GM19025 (cell line): ENCODE measurements around the gene PCDHB9.
"Not testable (repeated sequence)": the region's sequence is repeated elsewhere in the genome, so short reads cannot be mapped to it uniquely, and the experiment has no call there.

Source experiments
- ATAC-seq: cut with Tn5 transposase; IDR thresholded peaks from one replicate; pipeline ENCODE4 v1.9.1; 2021; ENCODE audit warnings: mild to moderate bottlenecking, low read depth, moderate library complexity; ENCODE audit not compliant: unreplicated experiment

PCDHB9 gene

DNA sequence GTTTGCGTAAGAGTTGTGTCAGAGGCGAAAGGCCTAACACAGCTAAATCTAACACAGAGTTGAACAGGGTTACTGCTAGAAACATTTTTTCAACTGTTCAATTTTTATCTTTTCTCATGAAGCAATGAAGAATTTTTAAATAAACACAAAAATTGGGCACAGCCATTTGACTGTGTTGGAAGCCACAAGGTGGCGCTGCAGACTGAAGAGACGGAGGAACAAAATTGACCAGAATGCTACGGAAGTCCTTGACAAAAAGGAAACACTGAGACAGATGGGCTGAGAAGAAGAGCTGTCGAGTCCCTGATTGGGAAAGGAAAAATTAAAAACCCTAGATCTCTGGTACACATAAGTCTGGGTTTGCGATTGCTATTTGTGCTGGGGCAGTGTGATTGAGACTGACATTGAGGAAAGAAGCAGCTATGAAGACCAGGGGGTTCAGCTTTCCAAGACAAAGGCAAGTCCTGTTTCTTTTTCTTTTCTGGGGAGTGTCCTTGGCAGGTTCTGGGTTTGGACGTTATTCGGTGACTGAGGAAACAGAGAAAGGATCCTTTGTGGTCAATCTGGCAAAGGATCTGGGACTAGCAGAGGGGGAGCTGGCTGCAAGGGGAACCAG, at the start of gene PCDHB9:
Gene PCDHB9 (plus strand): TSS at position 265 of the 616 bp plus-strand sequence. CDS start 158 bp downstream, at position 423.
- no peak for ATAC-seq

DNA sequence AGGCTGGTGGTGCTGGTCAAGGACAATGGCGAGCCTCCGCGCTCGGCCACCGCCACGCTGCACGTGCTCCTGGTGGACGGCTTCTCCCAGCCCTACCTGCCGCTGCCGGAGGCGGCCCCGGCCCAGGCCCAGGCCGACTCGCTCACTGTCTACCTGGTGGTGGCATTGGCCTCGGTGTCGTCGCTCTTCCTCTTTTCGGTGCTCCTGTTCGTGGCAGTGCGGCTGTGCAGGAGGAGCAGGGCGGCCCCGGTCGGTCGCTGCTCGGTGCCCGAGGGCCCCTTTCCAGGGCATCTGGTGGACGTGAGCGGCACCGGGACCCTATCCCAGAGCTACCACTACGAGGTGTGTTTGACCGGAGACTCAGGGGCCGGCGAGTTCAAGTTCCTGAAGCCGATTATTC, 49.6 kb upstream of the PCDHB9 start:
- not testable (repeated sequence) for ATAC-seq

DNA sequence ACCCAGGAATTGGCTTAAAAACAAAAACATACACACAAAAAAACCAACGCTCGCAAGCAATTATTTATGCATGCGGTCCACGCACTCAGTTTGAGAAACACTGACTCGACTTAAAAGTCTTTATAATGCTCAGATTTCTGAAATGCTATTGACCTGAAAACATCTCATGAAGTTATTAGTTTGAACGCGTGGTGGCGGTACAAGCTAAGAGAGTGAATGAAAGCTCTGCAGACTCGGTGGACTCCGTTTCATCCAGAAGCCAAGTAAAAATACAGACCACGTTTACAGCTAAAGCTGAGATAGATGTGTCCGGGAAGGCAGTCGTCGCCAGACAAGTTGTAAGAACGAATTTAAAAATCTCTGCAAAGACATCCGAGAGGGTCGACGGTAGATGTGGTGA, 37.1 kb upstream of the PCDHB9 start, which contains the start of gene PCDHB6:
Gene PCDHB6 (plus strand): TSS at position 246 of the 400 bp plus-strand sequence. CDS start 201 bp downstream, outside the sequence.
- no peak for ATAC-seq

DNA sequence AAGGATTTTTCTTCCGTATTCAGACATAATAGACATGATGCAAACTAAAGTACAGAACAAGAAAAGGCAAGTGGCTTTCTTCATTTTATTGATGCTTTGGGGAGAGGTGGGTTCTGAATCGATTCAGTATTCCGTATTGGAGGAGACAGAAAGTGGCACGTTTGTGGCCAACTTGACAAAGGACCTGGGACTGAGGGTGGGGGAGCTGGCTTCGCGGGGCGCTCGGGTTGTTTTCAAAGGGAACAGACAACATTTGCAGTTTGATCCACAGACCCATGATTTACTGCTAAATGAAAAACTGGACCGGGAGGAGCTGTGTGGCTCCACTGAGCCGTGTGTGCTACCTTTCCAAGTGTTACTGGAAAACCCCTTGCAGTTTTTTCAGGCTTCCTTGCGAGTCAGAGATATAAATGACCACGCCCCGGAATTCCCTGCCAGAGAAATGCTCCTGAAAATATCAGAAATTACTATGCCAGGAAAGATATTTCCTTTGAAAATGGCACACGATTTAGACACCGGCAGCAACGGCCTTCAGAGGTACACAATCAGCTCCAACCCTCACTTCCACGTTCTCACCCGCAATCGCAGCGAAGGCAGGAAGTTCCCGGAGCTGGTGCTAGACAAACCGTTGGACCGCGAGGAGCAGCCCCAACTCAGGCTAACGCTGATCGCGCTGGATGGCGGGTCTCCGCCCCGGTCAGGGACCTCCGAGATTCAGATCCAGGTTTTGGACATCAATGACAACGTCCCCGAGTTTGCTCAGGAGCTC, 36.6 kb upstream of the PCDHB9 start:
- no peak for ATAC-seq

DNA sequence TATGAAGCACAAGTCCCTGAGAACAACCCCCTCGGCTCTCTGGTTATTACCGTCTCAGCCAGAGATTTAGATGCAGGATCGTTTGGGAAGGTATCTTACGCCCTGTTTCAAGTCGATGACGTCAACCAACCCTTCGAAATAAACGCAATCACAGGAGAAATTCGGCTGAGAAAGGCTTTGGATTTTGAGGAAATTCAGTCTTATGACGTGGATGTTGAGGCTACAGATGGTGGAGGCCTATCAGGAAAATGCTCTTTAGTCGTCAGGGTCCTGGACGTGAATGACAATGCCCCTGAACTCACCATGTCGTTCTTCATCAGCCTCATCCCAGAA, 36.0 kb upstream of the PCDHB9 start:
- no peak for ATAC-seq

DNA sequence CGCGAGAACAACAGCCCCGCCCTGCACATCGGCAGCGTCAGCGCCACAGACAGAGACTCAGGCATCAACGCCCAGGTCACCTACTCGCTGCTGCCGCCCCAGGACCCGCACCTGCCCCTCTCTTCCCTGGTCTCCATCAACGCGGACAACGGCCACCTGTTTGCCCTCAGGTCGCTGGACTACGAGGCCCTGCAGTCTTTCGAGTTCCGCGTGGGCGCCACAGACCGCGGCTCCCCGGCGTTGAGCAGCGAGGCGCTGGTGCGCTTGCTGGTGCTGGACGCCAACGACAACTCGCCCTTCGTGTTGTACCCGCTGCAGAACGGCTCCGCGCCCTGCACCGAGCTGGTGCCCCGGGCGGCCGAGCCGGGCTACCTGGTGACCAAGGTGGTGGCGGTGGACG, 35.3 kb upstream of the PCDHB9 start:
- ATAC-seq: not testable (repeated sequence)

DNA sequence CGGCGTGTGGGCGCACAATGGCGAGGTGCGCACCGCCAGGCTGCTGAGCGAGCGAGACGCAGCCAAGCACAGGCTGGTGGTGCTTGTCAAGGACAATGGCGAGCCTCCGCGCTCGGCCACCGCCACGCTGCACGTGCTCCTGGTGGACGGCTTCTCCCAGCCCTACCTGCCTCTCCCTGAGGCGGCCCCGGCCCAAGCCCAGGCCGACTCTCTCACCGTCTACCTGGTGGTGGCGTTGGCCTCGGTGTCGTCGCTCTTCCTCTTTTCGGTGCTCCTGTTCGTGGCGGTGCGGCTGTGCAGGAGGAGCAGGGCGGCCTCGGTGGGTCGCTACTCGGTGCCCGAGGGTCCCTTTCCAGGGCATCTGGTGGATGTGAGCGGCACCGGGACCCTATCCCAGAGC, 34.9 kb upstream of the PCDHB9 start:
- not testable (repeated sequence) for ATAC-seq

DNA sequence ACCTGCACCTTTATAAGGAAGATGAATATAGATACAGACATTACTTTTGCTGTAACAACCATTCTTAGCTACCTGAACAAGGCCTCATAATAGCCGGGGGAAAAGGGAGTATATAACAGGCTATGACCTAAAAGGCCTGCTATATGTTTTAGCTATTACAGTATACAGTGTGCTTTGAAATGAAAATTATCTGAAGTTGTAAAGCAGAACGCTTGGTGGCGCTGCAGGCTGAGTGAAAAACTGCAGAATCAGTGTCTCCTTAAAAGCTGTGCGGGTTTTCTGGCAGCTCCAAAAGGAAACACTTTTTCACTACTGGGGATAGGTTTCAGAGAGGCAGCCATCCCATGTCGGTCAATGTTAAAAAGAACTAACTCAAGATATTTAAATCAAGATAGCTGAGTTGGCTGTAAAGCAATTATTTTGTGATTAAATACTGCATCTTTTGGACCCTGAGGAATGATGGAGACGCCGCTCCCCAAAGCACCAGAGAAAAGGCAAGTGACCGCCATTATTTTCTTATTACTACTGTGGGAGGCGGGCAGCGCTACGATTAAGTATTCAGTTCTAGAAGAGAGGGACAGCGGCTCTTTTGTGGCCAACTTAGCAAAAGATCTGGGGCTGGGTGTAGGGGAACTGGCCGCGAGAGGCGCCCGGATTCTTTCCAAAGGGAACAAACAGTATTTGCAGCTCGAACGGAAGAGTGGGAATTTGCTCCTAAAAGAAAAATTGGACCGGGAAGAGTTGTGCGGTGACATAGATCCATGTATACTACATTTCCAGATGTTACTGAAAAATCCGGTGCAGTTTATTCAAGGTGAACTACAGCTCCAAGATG, 31.2 kb upstream of the PCDHB9 start:
- ATAC-seq: no peak

DNA sequence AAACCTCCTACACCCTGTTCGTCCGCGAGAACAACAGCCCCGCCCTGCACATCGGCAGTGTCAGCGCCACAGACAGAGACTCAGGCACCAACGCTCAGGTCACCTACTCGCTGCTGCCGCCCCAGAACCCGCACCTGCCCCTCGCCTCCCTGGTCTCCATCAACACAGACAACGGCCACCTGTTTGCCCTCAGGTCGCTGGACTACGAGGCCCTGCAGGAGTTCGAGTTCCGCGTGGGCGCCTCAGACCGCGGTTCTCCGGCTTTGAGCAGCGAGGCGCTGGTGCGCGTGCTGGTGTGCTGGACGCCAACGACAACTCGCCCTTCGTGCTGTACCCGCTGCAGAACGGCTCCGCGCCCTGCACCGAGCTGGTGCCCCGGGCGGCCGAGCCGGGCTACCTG, 29.6 kb upstream of the PCDHB9 start:
- not testable (repeated sequence) for ATAC-seq

DNA sequence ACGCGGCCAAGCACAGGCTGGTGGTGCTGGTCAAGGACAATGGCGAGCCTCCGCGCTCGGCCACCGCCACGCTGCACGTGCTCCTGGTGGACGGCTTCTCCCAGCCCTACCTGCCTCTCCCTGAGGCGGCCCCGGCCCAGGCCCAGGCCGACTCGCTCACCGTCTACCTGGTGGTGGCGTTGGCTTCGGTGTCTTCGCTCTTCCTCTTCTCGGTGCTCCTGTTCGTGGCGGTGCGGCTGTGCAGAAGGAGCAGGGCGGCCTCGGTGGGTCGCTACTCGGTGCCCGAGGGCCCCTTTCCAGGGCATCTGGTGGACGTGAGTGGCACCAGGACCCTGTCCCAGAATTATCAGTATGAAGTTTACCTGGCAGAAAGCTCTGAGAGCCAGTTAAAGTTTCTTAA, 29.1 kb upstream of the PCDHB9 start:
- ATAC-seq: not testable (repeated sequence)

DNA sequence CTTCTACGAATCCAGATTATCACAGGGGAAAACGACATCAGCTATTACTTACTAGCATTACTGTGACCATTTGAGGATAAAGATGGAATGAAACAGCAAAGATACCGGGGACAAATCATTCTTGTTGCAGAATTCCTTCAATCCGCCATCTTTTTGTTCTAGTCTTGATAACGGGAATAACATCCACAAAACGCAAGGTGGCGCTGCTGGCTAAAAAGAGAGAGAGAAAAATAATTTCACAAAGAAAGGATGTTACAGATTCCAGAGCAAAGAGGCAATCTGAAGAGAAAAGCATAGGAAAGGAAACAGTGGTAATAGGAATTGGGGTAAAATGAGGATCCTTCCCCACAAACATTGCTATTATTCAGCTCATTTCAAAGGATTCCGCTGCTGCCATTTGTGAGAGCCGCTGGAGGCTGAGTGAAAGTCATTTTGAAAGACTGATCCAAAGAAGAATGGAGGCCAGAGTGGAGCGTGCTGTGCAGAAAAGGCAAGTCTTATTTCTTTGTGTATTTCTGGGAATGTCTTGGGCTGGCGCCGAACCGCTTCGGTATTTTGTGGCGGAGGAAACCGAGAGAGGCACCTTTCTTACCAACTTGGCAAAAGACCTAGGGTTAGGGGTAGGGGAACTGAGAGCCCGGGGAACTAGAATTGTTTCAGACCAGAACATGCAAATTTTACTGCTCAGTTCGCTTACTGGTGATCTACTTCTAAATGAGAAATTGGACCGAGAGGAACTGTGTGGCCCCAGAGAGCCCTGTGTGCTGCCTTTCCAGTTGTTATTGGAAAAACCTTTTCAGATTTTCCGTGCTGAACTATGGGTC, 14.4 kb upstream of the PCDHB9 start, which contains the start of gene PCDHB7:
Gene PCDHB7 (plus strand): TSS at position 264 of the 824 bp plus-strand sequence. CDS start 192 bp downstream, at position 456.
- no peak for ATAC-seq

DNA sequence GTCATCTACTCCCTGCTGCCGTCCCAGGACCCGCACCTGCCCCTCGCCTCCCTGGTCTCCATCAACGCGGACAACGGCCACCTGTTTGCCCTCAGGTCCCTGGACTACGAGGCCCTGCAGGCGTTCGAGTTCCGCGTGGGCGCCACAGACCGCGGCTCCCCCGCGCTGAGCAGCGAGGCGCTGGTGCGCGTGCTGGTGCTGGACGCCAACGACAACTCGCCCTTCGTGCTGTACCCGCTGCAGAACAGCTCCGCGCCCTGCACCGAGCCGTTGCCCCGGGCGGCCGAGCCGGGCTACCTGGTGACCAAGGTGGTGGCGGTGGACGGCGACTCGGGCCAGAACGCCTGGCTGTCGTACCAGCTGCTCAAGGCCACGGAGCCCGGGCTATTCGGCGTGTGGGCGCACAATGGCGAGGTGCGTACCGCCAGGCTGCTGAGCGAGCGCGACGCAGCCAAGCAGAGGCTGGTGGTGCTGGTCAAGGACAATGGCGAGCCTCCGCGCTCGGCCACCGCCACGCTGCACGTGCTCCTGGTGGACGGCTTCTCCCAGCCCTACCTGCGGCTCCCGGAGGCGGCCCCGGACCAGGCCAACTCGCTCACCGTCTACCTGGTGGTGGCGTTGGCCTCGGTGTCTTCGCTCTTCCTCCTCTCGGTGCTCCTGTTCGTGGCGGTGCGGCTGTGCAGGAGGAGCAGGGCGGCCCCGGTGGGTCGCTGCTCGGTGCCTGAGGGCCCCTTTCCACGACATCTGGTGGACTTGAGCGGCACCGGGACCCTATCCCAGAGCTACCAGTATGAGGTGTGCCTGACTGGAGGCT, 12.5 kb upstream of the PCDHB9 start:
- ATAC-seq: not testable (repeated sequence)

DNA sequence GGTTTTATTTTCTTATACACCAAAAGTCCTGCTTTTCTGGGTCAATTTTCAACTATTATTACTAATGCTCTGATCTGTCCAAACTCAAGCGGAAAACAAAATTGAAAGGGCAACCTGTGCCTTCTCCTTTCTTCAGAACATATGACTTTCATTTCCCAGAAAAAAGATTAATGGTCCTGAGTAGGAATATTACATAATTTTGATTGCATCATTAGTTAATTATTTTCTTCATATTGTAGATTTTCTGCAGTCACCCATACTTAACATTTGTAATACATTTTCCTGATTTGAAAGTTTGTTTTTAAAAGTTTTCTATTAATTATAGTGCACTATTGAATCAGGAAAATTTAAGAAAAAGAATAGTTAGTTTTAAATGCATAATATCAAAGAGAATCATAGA, 11.0 kb upstream of the PCDHB9 start:
- no peak for ATAC-seq

DNA sequence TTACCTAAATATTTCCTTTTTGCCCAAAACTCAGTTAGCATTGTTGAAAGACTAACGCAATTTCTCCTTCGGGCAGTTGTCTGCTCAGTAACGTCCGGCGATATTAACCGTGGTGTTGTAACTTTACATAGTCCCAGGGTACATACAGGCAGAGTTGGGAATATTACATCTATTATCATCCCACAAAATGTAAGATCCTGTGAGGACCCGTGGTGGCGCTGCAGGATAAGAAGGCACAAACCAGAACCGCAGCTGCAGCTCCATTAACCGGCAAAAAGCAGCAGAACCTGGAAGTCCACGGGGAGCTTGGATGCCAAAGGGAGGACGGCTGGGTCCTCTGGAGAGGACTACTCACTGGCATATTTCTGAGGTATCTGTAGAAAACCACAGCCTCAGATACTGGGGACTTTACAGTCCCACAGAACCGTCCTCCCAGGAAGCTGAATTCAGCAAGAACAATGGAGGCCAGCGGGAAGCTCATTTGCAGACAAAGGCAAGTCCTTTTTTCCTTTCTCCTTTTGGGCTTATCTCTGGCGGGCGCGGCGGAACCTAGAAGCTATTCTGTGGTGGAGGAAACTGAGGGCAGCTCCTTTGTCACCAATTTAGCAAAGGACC, 9.3 kb upstream of the PCDHB9 start, which contains the start of gene PCDHB8:
Gene PCDHB8 (plus strand): TSS at position 214 of the 615 bp plus-strand sequence. CDS start 245 bp downstream, at position 459.
- not testable (repeated sequence) for ATAC-seq

DNA sequence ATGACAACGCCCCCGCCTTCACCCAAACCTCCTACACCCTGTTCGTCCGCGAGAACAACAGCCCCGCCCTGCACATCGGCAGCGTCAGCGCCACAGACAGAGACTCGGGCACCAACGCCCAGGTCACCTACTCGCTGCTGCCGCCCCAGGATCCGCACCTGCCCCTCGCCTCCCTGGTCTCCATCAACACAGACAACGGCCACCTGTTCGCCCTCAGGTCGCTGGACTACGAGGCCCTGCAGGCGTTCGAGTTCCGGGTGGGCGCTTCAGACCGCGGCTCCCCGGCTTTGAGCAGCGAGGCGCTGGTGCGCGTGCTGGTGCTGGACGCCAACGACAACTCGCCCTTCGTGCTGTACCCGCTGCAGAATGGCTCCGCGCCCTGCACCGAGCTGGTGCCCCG, 7.6 kb upstream of the PCDHB9 start:
- ATAC-seq: not testable (repeated sequence)

DNA sequence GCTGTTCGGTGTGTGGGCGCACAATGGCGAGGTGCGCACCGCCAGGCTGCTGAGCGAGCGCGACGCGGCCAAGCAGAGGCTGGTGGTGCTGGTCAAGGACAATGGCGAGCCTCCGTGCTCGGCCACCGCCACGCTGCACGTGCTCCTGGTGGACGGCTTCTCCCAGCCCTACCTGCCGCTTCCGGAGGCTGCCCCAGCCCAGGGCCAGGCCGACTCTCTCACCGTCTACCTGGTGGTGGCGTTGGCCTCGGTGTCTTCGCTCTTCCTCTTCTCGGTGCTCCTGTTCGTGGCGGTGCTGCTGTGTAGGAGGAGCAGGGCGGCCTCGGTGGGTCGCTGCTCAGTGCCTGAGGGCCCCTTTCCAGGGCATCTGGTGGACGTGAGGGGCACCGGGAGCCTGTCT, 7.1 kb upstream of the PCDHB9 start:
- ATAC-seq: not testable (repeated sequence)

DNA sequence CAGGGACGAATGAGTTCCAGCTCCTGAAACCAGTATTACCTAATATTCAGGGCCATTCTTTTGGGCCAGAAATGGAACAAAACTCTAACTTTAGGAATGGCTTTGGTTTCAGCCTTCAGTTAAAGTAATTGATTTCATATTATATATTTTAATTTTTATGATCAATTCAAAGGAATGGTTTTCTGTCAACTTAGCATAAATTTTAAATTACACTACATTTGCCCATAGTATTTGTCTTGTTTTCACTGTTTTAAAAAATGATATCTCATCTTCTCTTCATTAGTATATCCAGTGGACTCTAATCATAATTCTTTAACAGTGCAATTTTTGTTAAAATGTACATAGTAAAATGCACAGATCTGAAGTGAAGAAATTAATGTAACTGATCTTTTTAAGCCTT, 6.6 kb upstream of the PCDHB9 start:
- no peak for ATAC-seq

DNA sequence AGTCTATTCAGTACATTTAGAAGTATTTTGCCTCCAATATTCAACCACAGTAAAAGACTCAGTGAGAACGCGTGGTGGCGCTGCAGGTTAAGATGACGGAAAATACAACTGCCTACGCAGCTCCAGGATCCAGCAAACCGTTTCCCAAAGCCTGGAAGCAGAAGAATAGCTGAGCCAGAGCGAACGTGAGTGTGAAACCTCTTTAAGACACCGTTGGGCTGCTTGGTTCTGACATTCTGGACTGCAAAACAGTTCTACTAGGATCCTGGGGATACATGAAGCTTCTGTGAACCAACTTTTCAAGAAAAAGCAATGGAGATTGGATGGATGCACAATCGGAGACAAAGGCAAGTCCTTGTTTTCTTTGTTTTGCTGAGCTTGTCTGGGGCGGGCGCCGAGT, 4.7 kb upstream of the PCDHB9 start, which contains the start of gene PCDHB16:
Gene PCDHB16 (plus strand): TSS at position 140 of the 400 bp plus-strand sequence. CDS start 173 bp downstream, at position 313.
- no peak for ATAC-seq
